HG02571 (cell line): ENCODE data around the gene RTKN2.

ENCODE experiments used
- ATAC-seq: cut with Tn5 transposase; IDR thresholded peaks from one replicate; pipeline ENCODE4 v1.9.1; 2021; ENCODE audit warnings: mild to moderate bottlenecking, moderate library complexity; ENCODE audit not compliant: unreplicated experiment

Gene RTKN2

GRCh38 chr10:62231371-62231770 lies 37.3 kb downstream of the RTKN2 start:
- ATAC-seq: no peak

- no peak for ATAC-seq
These were observed 38.1 kb downstream of the RTKN2 start for GRCh38 chr10:62230344-62231121.

GRCh38 chr10:62225362-62225761 lies 43.3 kb downstream of the RTKN2 start:
- ATAC-seq: no peak

GRCh38 chr10:62224606-62225005 lies 44.0 kb downstream of the RTKN2 start:
- ATAC-seq: no peak

- no peak for ATAC-seq
These were observed 51.0 kb downstream of the RTKN2 start for GRCh38 chr10:62217683-62218082.

- no peak for ATAC-seq
These were observed 54.2 kb downstream of the RTKN2 start for GRCh38 chr10:62214364-62214874.

GRCh38 chr10:62205750-62206399 lies 62.8 kb downstream of the RTKN2 start:
- ATAC-seq: no peak

GRCh38 chr10:62199584-62199983 lies 69.1 kb downstream of the RTKN2 start:
- ATAC-seq: peak; percentile 65

- ATAC-seq: no peak
These were observed 72.1 kb downstream of the RTKN2 start for GRCh38 chr10:62196528-62196927.

- ATAC-seq: no peak
These were observed 73.0 kb downstream of the RTKN2 start for GRCh38 chr10:62195675-62195926.

- no peak for ATAC-seq
These were observed 73.5 kb downstream of the RTKN2 start for GRCh38 chr10:62194924-62195674.

- ATAC-seq: no peak
These were observed 75.2 kb downstream of the RTKN2 start for GRCh38 chr10:62193479-62193878.

- ATAC-seq: no peak
These were observed 79.5 kb downstream of the RTKN2 start for GRCh38 chr10:62189131-62189530.

- no peak for ATAC-seq
These were observed 80.5 kb downstream of the RTKN2 start for GRCh38 chr10:62188021-62188616.

- ATAC-seq: no peak
These were observed 81.5 kb downstream of the RTKN2 start for GRCh38 chr10:62186999-62187675.

- ATAC-seq: no peak
These were observed 82.5 kb downstream of the RTKN2 start for GRCh38 chr10:62185919-62186692.

- ATAC-seq: no peak
These were observed 84.5 kb downstream of the RTKN2 start for GRCh38 chr10:62183857-62184795.

- ATAC-seq: peak; percentile 60
These were observed 85.2 kb downstream of the RTKN2 start for GRCh38 chr10:62183442-62183841.

GRCh38 chr10:62182595-62182994 lies 86.0 kb downstream of the RTKN2 start:
- no peak for ATAC-seq
